GM18505 (cell line): ENCODE measurements around the gene RBSN.

Source experiments
- ATAC-seq: cut with Tn5 transposase; IDR thresholded peaks from one replicate; pipeline ENCODE4 v1.9.1; 2021; ENCODE audit not compliant: unreplicated experiment
- POLR2A ChIP-seq: IDR thresholded peaks from 4 replicates; pipeline ENCODE4 v1.6.1; 2011; ENCODE audit warnings: borderline replicate concordance; ENCODE audit not compliant: insufficient read depth, insufficient read length; ENCODE audit errors: extremely low read depth

Gene RBSN

GRCh38 chr3:15112011-15112410, 13.1 kb upstream of the RBSN start:
- TF ChIP-seq POLR2A: no peak

GRCh38 chr3:15110206-15110605, 11.3 kb upstream of the RBSN start:
- ATAC-seq: no peak

More at GRCh38 chr3:15112011-15112410, 13.1 kb upstream of the RBSN start:
- no peak for ATAC-seq

GRCh38 chr3:15108869-15109268, 9.9 kb upstream of the RBSN start:
- TF ChIP-seq POLR2A: no peak

More at GRCh38 chr3:15110206-15110605, 11.3 kb upstream of the RBSN start:
- TF ChIP-seq POLR2A: no peak

GRCh38 chr3:15108082-15108545, 9.2 kb upstream of the RBSN start:
- ATAC-seq: no peak

More at GRCh38 chr3:15108869-15109268, 9.9 kb upstream of the RBSN start:
- ATAC-seq: no peak

GRCh38 chr3:15107075-15107947, 8.4 kb upstream of the RBSN start:
- TF ChIP-seq POLR2A: no peak
- ATAC-seq: no peak

More at GRCh38 chr3:15108082-15108545, 9.2 kb upstream of the RBSN start:
- TF ChIP-seq POLR2A: no peak

GRCh38 chr3:15102836-15103235, 3.9 kb upstream of the RBSN start:
- ATAC-seq: no peak
- no peak for TF ChIP-seq POLR2A

- no peak for TF ChIP-seq POLR2A
- ATAC-seq: no peak
Observed at GRCh38 chr3:15102256-15102655, 3.3 kb upstream of the RBSN start.

GRCh38 chr3:15099364-15100098, 583 bp upstream of the RBSN start:
- peak; percentile 9 for ATAC-seq
- TF ChIP-seq POLR2A: no peak

GRCh38 chr3:15097891-15098290, 1.1 kb downstream of the RBSN start:
- no peak for TF ChIP-seq POLR2A
- no peak for ATAC-seq

GRCh38 chr3:15096046-15096445, 2.9 kb downstream of the RBSN start:
- no peak for ATAC-seq
- TF ChIP-seq POLR2A: no peak

- no peak for ATAC-seq
- no peak for TF ChIP-seq POLR2A
Observed at GRCh38 chr3:15094187-15094875, 4.6 kb downstream of the RBSN start.

- no peak for ATAC-seq
- no peak for TF ChIP-seq POLR2A
Observed at GRCh38 chr3:15092686-15093085, 6.3 kb downstream of the RBSN start.

GRCh38 chr3:15091575-15091974, 7.4 kb downstream of the RBSN start:
- ATAC-seq: no peak
- no peak for TF ChIP-seq POLR2A
